Measurements from ENCODE around the gene TULP4.
"Not testable (repeated sequence)": the region's sequence is repeated elsewhere in the genome, so short reads cannot be mapped to it uniquely, and the experiment has no call there.

The TULP4 gene

GRCh38 chr6:158464483-158464882 is 152.2 kb downstream of the TULP4 start:
- Mint-ChIP-seq H3K9me3 (no peaks in the 10 kb centered on the region), H3K4me1 (peaks cover 3 to 12% of the 10 kb centered on the region in 2 donors), H3K36me3 (peaks cover 51 to 57% of the 10 kb centered on the region in 2 donors), H3K27ac (no peak overlapping the region), H3K27me3 (no peaks in the 10 kb centered on the region), H3K4me3 (no peak overlapping the region)
- DNase-seq (no peak), ATAC-seq (replicated peaks) (no peak)

- ATAC-seq (replicated peaks) (no peak), DNase-seq (no peak)
- Mint-ChIP-seq H3K4me1 (peaks cover 0 to 10% of the 10 kb centered on the region in 2 donors), H3K9me3 (no peaks in the 10 kb centered on the region), H3K36me3 (peaks cover 53 to 59% of the 10 kb centered on the region in 2 donors), H3K27me3 (no peaks in the 10 kb centered on the region), H3K4me3 (no peak overlapping the region), H3K27ac (no peak overlapping the region)
Measured at GRCh38 chr6:158465257-158465656, 153.0 kb downstream of the TULP4 start.

- ATAC-seq (replicated peaks) (no peak), DNase-seq (no peak)
- no peaks in the 10 kb centered on the region for H3K27me3 Mint-ChIP-seq
- H3K4me1 Mint-ChIP-seq, result peaks cover 1 to 8% of the 10 kb centered on the region in 2 donors
- H3K4me3 Mint-ChIP-seq, result no peak overlapping the region
- H3K36me3 Mint-ChIP-seq, result peaks cover 53 to 62% of the 10 kb centered on the region in 2 donors
- H3K9me3 Mint-ChIP-seq, result no peaks in the 10 kb centered on the region
- no peak overlapping the region for H3K27ac Mint-ChIP-seq
Measured at GRCh38 chr6:158465747-158466146, 153.5 kb downstream of the TULP4 start.

GRCh38 chr6:158467923-158468322 is 155.7 kb downstream of the TULP4 start:
- DNase-seq (no peak), ATAC-seq (replicated peaks) (no peak)
- no peaks in the 10 kb centered on the region for H3K9me3 Mint-ChIP-seq
- H3K4me3 Mint-ChIP-seq, result no peak overlapping the region
- H3K27ac Mint-ChIP-seq, result no peak overlapping the region
- peaks cover 40 to 56% of the 10 kb centered on the region in 2 donors for H3K36me3 Mint-ChIP-seq
- H3K4me1 Mint-ChIP-seq, result peaks cover 10 to 19% of the 10 kb centered on the region in 2 donors
- H3K27me3 Mint-ChIP-seq, result no peaks in the 10 kb centered on the region

- DNase-seq, result no peak
- H3K4me1 Mint-ChIP-seq, result peaks cover 10 to 19% of the 10 kb centered on the region in 2 donors
- no peak for ATAC-seq (replicated peaks)
- peaks cover 38 to 56% of the 10 kb centered on the region in 2 donors for H3K36me3 Mint-ChIP-seq
- H3K9me3 Mint-ChIP-seq, result no peaks in the 10 kb centered on the region
- H3K27me3 Mint-ChIP-seq, result no peaks in the 10 kb centered on the region
- H3K27ac Mint-ChIP-seq, result no peak overlapping the region
- no peak overlapping the region for H3K4me3 Mint-ChIP-seq
Measured at GRCh38 chr6:158468666-158469065, 156.4 kb downstream of the TULP4 start.

GRCh38 chr6:158470023-158470422 is 157.8 kb downstream of the TULP4 start:
- peak overlapping the region; percentile 15 for H3K27ac Mint-ChIP-seq
- H3K27me3 Mint-ChIP-seq; DNase-seq; ATAC-seq (replicated peaks); H3K4me3 Mint-ChIP-seq; H3K9me3 Mint-ChIP-seq: not testable (repeated sequence)
- H3K4me1 Mint-ChIP-seq, result peaks cover 15 to 26% of the 10 kb centered on the region in 2 donors
- H3K36me3 Mint-ChIP-seq, result peaks cover 40 to 55% of the 10 kb centered on the region in 2 donors

GRCh38 chr6:158471339-158471738 is 159.1 kb downstream of the TULP4 start:
- no peak overlapping the region for H3K4me3 Mint-ChIP-seq
- ATAC-seq (replicated peaks) (peak; percentile 66 to 75), DNase-seq (no peak)
- H3K9me3 Mint-ChIP-seq, result no peaks in the 10 kb centered on the region
- H3K27me3 Mint-ChIP-seq, result no peaks in the 10 kb centered on the region
- peaks cover 34 to 55% of the 10 kb centered on the region in 2 donors for H3K36me3 Mint-ChIP-seq
- H3K27ac Mint-ChIP-seq, result no peak overlapping the region
- H3K4me1 Mint-ChIP-seq, result peaks cover 26 to 39% of the 10 kb centered on the region in 2 donors

GRCh38 chr6:158472447-158472846 is 160.2 kb downstream of the TULP4 start:
- no peak for ATAC-seq (replicated peaks)
- Mint-ChIP-seq H3K4me1 (peaks cover 34 to 42% of the 10 kb centered on the region in 2 donors), H3K36me3 (peaks cover 34 to 55% of the 10 kb centered on the region in 2 donors), H3K27me3 (no peaks in the 10 kb centered on the region), H3K9me3 (no peaks in the 10 kb centered on the region), H3K4me3 (no peak overlapping the region), H3K27ac (no peak overlapping the region)
- no peak for DNase-seq

GRCh38 chr6:158474961-158475343 is 162.7 kb downstream of the TULP4 start:
- Mint-ChIP-seq H3K9me3 (no peaks in the 10 kb centered on the region), H3K27me3 (no peaks in the 10 kb centered on the region), H3K27ac (peak overlapping the region; percentile 92), H3K4me3 (no peak overlapping the region), H3K4me1 (peaks cover 34 to 41% of the 10 kb centered on the region in 2 donors), H3K36me3 (peaks cover 26 to 52% of the 10 kb centered on the region in 2 donors)
- ATAC-seq (replicated peaks) (no peak), DNase-seq (no peak)

GRCh38 chr6:158475344-158476302 is 163.4 kb downstream of the TULP4 start:
- DNase-seq (peak; percentile 35), ATAC-seq (replicated peaks) (peak; percentile 87 to 88)
- Mint-ChIP-seq H3K36me3 (peaks cover 28 to 56% of the 10 kb centered on the region in 2 donors), H3K9me3 (no peaks in the 10 kb centered on the region), H3K27me3 (no peaks in the 10 kb centered on the region), H3K4me1 (peaks cover 34 to 38% of the 10 kb centered on the region in 2 donors), H3K4me3 (peak overlapping the region in 1 of 2 donors; percentile 65), H3K27ac (peak overlapping the region; percentile 92)

GRCh38 chr6:158476389-158476788 is 164.1 kb downstream of the TULP4 start:
- no peaks in the 10 kb centered on the region for H3K9me3 Mint-ChIP-seq
- ATAC-seq (replicated peaks) (no peak), DNase-seq (no peak)
- H3K4me1 Mint-ChIP-seq, result peaks cover 27 to 30% of the 10 kb centered on the region in 2 donors
- peak overlapping the region in 1 of 2 donors; percentile 65 for H3K4me3 Mint-ChIP-seq
- H3K27me3 Mint-ChIP-seq, result no peaks in the 10 kb centered on the region
- peak overlapping the region; percentile 49 for H3K27ac Mint-ChIP-seq
- H3K36me3 Mint-ChIP-seq, result peaks cover 35 to 58% of the 10 kb centered on the region in 2 donors

- not testable (repeated sequence) for H3K27ac Mint-ChIP-seq
- peaks cover 45 to 71% of the 10 kb centered on the region in 2 donors for H3K36me3 Mint-ChIP-seq
Measured at GRCh38 chr6:158477722-158478121, 165.5 kb downstream of the TULP4 start.

GRCh38 chr6:158480989-158481388 is 168.7 kb downstream of the TULP4 start:
- no peak overlapping the region for H3K4me3 Mint-ChIP-seq
- DNase-seq, result no peak
- H3K27me3 Mint-ChIP-seq, result no peaks in the 10 kb centered on the region
- peaks cover 44 to 69% of the 10 kb centered on the region in 2 donors for H3K36me3 Mint-ChIP-seq
- no peak for ATAC-seq (replicated peaks)
- peaks cover 7 to 18% of the 10 kb centered on the region in 2 donors for H3K4me1 Mint-ChIP-seq
- no peak overlapping the region for H3K27ac Mint-ChIP-seq
- H3K9me3 Mint-ChIP-seq, result no peaks in the 10 kb centered on the region

More at GRCh38 chr6:158477722-158478121, 165.5 kb downstream of the TULP4 start:
- not testable (repeated sequence) for H3K27me3 Mint-ChIP-seq; DNase-seq; H3K9me3 Mint-ChIP-seq; ATAC-seq (replicated peaks); H3K4me3 Mint-ChIP-seq
- H3K4me1 Mint-ChIP-seq, result peaks cover 23 to 33% of the 10 kb centered on the region in 2 donors

- ATAC-seq (replicated peaks) (peak in 1 of 2 donors; percentile 42), DNase-seq (no peak)
- no peaks in the 10 kb centered on the region for H3K9me3 Mint-ChIP-seq
- peaks cover 0 to 11% of the 10 kb centered on the region in 2 donors for H3K4me1 Mint-ChIP-seq
- peaks cover 40 to 65% of the 10 kb centered on the region in 2 donors for H3K36me3 Mint-ChIP-seq
- H3K27me3 Mint-ChIP-seq, result no peaks in the 10 kb centered on the region
- H3K4me3 Mint-ChIP-seq, result no peak overlapping the region
- H3K27ac Mint-ChIP-seq, result peak overlapping the region; percentile 26
Measured at GRCh38 chr6:158481690-158482473, 169.6 kb downstream of the TULP4 start.

Measured in stimulated activated naive B cell treated with anti-CD40 and anti-IgM and Interleukin-4, amounts not matched to agents 10 μg/mL and 1 μg/mL and 100 μg/mL, for 72 hours (primary cell).